Breast epithelium (tissue), 3 donors: ENCODE data around the gene CRYZ.

ENCODE experiments used
- CTCF ChIP-seq, 3 donors: fragments of 450-650 bp; IDR thresholded peaks; one replicate each; pipeline ENCODE4 v1.5.1; 2016 to 2017; ENCODE audit warnings: antibody characterized with exemption in 3 of 3, mild to moderate bottlenecking in 3 of 3, moderate library complexity in 3 of 3
- POLR2AphosphoS5 ChIP-seq, 3 donors: sonication (generic); formaldehyde crosslinking; IDR thresholded peaks; one replicate each; pipeline ENCODE4 v1.6.1; 2017; ENCODE audit warnings: antibody characterized with exemption in 3 of 3

DNA sequence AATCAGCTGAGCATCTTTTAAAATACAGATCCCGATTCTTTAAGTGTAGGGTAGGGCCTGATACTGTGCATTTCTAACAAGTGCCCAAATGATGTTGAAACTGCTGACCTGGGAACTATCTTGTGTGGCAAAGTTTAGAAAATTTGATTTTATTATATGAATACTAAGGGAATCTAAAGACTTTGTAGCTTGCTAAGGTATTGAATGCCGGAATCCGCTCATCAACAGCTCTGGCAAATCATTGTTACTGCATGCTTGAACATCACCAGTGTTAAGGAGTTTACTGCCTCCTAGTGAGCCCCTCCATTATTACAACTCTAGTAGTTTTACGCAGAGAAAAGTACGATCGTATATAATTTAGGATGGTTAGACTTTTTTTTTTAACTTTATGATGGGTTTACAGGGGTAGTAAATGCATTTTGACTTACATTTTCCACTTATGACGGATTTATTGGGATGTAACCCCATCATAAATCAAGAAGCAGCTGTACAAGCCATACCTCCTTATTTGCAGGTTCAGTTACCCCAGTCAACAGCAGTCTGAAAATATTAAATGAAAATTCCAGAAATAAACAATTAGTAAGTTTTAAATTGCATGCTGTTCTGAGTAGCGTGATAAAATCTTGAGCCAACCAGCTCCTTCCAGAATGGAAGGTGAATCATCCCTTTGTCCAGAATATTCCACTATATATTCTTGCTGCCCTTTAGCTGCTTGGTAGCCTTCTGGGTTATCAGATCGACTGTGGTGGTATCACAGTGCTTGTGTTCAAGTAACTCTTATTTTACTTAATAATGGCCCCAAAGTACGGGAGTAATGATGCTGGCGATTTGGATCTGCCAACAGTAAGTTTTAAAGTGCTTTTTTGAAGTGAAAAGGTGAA is 994 bp upstream of the CRYZ start:
- TF ChIP-seq CTCF (IDR thresholded peaks at IDR 0.05) (peak in 2 of 3 donors; percentile 40), POLR2AphosphoS5 (IDR thresholded peaks at IDR 0.05) (no peak)
